Spleen (tissue), 7 donors: ENCODE measurements around the gene MCHR1.

Experiments used
- CTCF ChIP-seq, 11 experiments: fragments of 200-600 bp in 7 of 11; fragments of 450-650 bp in 4 of 11; sonication (generic) in 4 of 11; IDR thresholded peaks in 8 of 11; conservative IDR thresholded peaks in 3 of 11; 1 replicate in 7 of 11; 2 replicates in 4 of 11; pipeline versions ENCODE4 v1.4.0 to v1.8.0; 2016 to 2021; ENCODE audit warnings: antibody characterized with exemption in 11 of 11, inconsistent platforms in 4 of 11, mild to moderate bottlenecking in 1 of 11
- POLR2A ChIP-seq, 3 donors: fragments of 450-650 bp; IDR thresholded peaks; one replicate each; pipeline ENCODE4 v1.5.1; 2017; ENCODE audit warnings: antibody characterized with exemption in 3 of 3, mild to moderate bottlenecking in 1 of 3
- POLR2AphosphoS5 ChIP-seq, 3 donors: sonication (generic); formaldehyde crosslinking; IDR thresholded peaks; one replicate each; pipeline ENCODE4 v1.5.1; 2017; ENCODE audit warnings: antibody characterized with exemption in 3 of 3
- donor health status: DM: no; HTN: no; CAD: no; lungs with moderate emphysema.
- donor health status: DM: no; HTN: no; CAD: no.
- donor health status: DM: no; HTN: no; CAD: no.

- TF ChIP-seq POLR2A (IDR thresholded peaks at IDR 0.05) (no peak), CTCF (IDR thresholded peaks at IDR 0.05 in 8 of 11, conservative IDR thresholded peaks at IDR 0.05 in 3 of 11) (no peak), POLR2AphosphoS5 (IDR thresholded peaks at IDR 0.05) (no peak)
These were observed 22.0 kb downstream of the MCHR1 start for GRCh38 chr22:40701274-40701673.
